IMR-90 (cell line): ENCODE measurements around the gene MED22.

Source experiments
- BHLHE40 ChIP-seq: fragments of 150-350 bp; IDR thresholded peaks from 2 replicates; pipeline ENCODE4 v1.6.1; 2016; ENCODE audit warnings: mild to moderate bottlenecking, low read depth, low read length
- ELK1 ChIP-seq: fragments of 150-350 bp; IDR thresholded peaks from 2 replicates; pipeline ENCODE4 v1.6.1; 2016; ENCODE audit warnings: low read depth, mild to moderate bottlenecking, low read length, moderate library complexity, borderline replicate concordance
- MXI1 ChIP-seq: IDR thresholded peaks from 2 replicates; pipeline ENCODE4 v1.6.1; 2012; ENCODE audit warnings: low read depth, mild to moderate bottlenecking, low read length, moderate library complexity, borderline replicate concordance
- POLR2A ChIP-seq: IDR thresholded peaks from 2 replicates; pipeline ENCODE4 v1.6.1; 2012; ENCODE audit warnings: mild to moderate bottlenecking, low read depth, low read length
- SMC3 ChIP-seq: fragments of 150-350 bp; IDR thresholded peaks from 2 replicates; pipeline ENCODE4 v1.6.1; 2016; ENCODE audit warnings: low read depth, mild to moderate bottlenecking, antibody characterized with exemption, low read length, moderate library complexity
- TF ChIP-seq, protein P1 (sequence below): conservative IDR thresholded peaks from 2 replicates; pipeline ENCODE4 v1.5.1; 2012; ENCODE audit warnings: mild to moderate bottlenecking, low read depth, low read length, improper control_type of control experiment

DNA sequence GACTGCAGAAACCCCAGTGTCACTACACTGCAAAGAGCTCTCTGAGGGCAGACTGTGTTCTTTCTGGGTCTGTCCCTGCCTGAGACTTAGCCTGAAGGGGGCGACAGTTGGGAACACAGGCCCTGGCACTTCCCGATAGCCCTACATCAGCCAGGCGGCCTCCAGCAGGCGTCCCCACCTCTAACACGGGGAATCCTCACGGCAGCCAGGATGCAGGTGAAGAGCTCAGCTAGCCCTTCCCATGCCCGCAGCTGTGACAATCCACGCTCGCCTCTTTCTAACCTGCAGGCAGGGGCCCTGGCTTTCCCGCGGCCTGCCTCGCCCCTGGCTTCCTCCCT lies 5.9 kb downstream of the MED22 start:
- no peak for TF ChIP-seq MXI1
- TF ChIP-seq POLR2A, result no peak
- no peak for TF ChIP-seq BHLHE40
- TF ChIP-seq, protein P1, sequence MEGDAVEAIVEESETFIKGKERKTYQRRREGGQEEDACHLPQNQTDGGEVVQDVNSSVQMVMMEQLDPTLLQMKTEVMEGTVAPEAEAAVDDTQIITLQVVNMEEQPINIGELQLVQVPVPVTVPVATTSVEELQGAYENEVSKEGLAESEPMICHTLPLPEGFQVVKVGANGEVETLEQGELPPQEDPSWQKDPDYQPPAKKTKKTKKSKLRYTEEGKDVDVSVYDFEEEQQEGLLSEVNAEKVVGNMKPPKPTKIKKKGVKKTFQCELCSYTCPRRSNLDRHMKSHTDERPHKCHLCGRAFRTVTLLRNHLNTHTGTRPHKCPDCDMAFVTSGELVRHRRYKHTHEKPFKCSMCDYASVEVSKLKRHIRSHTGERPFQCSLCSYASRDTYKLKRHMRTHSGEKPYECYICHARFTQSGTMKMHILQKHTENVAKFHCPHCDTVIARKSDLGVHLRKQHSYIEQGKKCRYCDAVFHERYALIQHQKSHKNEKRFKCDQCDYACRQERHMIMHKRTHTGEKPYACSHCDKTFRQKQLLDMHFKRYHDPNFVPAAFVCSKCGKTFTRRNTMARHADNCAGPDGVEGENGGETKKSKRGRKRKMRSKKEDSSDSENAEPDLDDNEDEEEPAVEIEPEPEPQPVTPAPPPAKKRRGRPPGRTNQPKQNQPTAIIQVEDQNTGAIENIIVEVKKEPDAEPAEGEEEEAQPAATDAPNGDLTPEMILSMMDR, result 0 out of 2 replicates have a peak, but pooled peaks have one; percentile 15
- TF ChIP-seq ELK1, result no peak
- no peak for TF ChIP-seq SMC3
